Type B pancreatic cell (in vitro differentiated cells): ENCODE measurements around the gene CEP85. TPM values are rescaled to one million over a fixed set of nuclear protein-coding genes. Genes with fewer than 3 reads are reported as not detected.
A peak's percentile ranks its signal among the peaks of the same experiment; 100 is the strongest.

ENCODE experiments used
- DNase-seq: peaks from one replicate; pipeline ENCODE4 v3.0.0; 2021; ENCODE audit warnings: mixed read lengths; ENCODE audit not compliant: unreplicated experiment; ENCODE audit errors: extremely low spot score
- H3K27ac Mint-ChIP-seq: 2 replicates; pipeline ENCODE4 v1.8.0; 2021; ENCODE audit warnings: mild to moderate bottlenecking, mixed read lengths
- H3K27me3 Mint-ChIP-seq: 2 replicates; pipeline ENCODE4 v1.8.0; 2021; ENCODE audit warnings: mixed read lengths
- H3K36me3 Mint-ChIP-seq: 2 replicates; pipeline ENCODE4 v1.8.0; 2021; ENCODE audit warnings: mixed read lengths
- H3K4me1 Mint-ChIP-seq: one replicate; pipeline ENCODE4 v1.8.0; 2021; ENCODE audit warnings: mixed read lengths; ENCODE audit not compliant: unreplicated experiment
- H3K4me3 Mint-ChIP-seq: 2 replicates; pipeline ENCODE4 v1.8.0; 2021; ENCODE audit warnings: mild to moderate bottlenecking, mixed read lengths
- H3K9me3 Mint-ChIP-seq: 2 replicates; pipeline ENCODE4 v1.8.0; 2021; ENCODE audit warnings: mixed read lengths
- total RNA-seq: library from RNA; stranded (reverse); gene quantifications from 2 replicates; pipeline ENCODE4 v1.2.1, GENCODE V29; 2021; ENCODE audit warnings: low replicate concordance
- TF ChIP-seq, protein P1 (sequence below): fragments of 200-600 bp; sonication (generic); conservative IDR thresholded peaks from 2 replicates; pipeline ENCODE4 v1.5.0; 2021; ENCODE audit warnings: antibody characterized with exemption, mild to moderate bottlenecking

The CEP85 gene
- total RNA-seq, 1 donor from 2014 or later = 26.8 TPM

DNA sequence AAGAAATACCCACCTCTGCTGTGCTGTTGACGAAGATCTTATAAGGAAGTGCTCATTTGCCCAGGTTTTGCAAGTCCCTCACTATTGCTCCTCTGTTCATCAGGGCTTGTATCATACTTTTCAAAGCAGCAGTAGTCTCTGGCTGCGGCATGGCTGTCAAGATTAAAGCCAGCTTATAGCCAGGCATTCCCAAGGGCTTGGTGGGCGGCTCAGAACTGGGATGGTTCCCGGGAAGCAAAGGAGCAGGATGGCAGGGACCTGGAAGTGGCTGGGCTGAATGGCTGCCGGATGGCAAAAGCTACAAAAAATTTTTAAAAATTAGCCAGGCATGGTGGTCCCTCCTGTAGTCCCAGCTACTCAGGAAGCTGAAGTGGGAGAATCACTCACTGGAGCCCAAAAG, 29.2 kb downstream of the CEP85 start:
- H3K4me1 Mint-ChIP-seq = no peaks in the 10 kb centered on the region
- DNase-seq = no peak
- H3K36me3 Mint-ChIP-seq = peaks cover 26% of the 10 kb centered on the region
- H3K9me3 Mint-ChIP-seq = no peaks in the 10 kb centered on the region
- TF ChIP-seq, protein P1, sequence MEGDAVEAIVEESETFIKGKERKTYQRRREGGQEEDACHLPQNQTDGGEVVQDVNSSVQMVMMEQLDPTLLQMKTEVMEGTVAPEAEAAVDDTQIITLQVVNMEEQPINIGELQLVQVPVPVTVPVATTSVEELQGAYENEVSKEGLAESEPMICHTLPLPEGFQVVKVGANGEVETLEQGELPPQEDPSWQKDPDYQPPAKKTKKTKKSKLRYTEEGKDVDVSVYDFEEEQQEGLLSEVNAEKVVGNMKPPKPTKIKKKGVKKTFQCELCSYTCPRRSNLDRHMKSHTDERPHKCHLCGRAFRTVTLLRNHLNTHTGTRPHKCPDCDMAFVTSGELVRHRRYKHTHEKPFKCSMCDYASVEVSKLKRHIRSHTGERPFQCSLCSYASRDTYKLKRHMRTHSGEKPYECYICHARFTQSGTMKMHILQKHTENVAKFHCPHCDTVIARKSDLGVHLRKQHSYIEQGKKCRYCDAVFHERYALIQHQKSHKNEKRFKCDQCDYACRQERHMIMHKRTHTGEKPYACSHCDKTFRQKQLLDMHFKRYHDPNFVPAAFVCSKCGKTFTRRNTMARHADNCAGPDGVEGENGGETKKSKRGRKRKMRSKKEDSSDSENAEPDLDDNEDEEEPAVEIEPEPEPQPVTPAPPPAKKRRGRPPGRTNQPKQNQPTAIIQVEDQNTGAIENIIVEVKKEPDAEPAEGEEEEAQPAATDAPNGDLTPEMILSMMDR = no peak
- H3K27me3 Mint-ChIP-seq = no peaks in the 10 kb centered on the region
- no peak overlapping the region for H3K4me3 Mint-ChIP-seq
- no peak overlapping the region for H3K27ac Mint-ChIP-seq

DNA sequence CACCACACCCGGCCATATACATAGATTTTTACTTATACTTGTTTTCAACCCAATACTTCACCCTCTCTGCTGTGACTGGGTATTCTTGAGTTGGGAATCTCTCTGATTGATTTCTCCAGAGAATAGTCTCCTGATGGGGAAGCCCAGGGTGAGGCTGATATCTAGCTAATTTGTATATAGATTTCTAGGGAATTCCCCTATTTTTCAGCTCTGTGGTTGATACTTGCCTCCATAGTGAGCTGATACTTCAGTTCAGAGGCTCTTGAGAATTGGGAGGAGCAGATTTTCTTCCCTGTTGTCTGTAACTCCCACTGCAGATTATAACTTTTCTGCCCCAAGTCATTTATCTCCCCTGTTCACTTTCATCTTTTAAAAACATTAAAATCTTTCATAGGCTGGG, 31.4 kb downstream of the CEP85 start:
- TF ChIP-seq, protein P1 = no peak
- DNase-seq = no peak
- H3K27ac Mint-ChIP-seq = no peak overlapping the region
- no peaks in the 10 kb centered on the region for H3K4me1 Mint-ChIP-seq
- no peaks in the 10 kb centered on the region for H3K27me3 Mint-ChIP-seq
- no peaks in the 10 kb centered on the region for H3K9me3 Mint-ChIP-seq
- no peak overlapping the region for H3K4me3 Mint-ChIP-seq
- H3K36me3 Mint-ChIP-seq = peaks cover 29% of the 10 kb centered on the region

DNA sequence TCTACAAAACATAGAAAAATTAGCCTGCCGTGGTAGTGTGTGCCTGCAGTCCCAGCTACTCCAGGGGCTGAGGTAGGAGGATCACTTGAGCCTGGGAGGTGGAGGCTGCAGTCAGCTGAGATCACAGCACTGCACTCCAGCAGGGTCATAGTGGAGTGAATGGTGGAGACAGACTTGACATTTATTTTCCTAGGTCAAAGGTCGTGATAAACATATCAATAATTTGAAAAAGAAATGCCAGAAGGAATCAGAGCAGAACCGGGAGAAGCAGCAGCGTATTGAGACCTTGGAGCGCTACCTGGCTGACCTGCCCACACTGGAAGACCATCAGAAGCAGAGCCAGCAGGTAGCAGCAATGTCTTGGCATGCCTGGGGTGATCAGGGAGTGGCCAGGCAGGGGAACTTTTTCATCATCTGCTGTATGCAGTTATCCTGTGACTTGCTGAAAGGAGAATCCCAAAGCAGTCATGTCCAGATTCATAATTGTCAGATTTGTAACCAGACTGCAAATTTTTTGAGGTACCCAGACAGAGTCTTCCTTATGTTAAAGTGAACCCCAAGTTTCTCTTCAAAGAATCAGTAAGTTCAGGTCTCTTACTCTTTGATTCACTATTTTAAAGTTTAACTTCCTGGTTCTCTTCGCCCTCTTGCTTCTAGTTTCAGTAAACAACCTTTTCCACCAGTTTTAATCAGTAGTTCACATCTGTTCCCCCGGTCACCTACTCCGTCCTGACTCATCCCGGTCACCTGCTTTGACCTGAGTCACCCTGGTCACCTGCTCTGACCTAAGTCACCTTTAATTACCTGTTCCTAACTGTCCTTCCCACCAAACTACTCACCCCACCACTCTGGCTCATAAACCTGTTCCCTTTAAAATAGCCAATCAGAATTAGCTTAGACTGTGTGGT, 34.5 kb downstream of the CEP85 start:
- H3K4me3 Mint-ChIP-seq = no peak overlapping the region
- no peaks in the 10 kb centered on the region for H3K27me3 Mint-ChIP-seq
- no peaks in the 10 kb centered on the region for H3K4me1 Mint-ChIP-seq
- no peak for DNase-seq
- H3K9me3 Mint-ChIP-seq = no peaks in the 10 kb centered on the region
- peaks cover 32% of the 10 kb centered on the region for H3K36me3 Mint-ChIP-seq
- TF ChIP-seq, protein P1 = no peak
- H3K27ac Mint-ChIP-seq = peak overlapping the region; percentile 52

DNA sequence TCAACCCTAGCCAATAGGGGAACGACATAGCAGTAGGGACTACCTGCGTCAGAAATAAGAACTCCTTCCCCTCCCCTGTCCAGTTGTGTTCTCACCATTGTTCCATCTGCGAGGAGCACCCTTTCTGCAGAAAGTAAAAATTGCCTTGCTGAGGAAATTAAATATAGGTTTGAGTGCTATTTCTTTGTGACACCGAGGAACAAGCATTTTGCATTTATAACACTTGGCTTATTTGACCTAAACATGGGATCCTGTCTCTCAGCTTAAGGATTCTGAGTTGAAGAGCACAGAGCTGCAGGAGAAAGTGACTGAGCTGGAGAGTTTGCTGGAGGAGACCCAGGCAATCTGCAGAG, 35.2 kb downstream of the CEP85 start:
- Mint-ChIP-seq H3K36me3 (peaks cover 31% of the 10 kb centered on the region), H3K27ac (no peak overlapping the region), H3K9me3 (no peaks in the 10 kb centered on the region), H3K4me1 (no peaks in the 10 kb centered on the region), H3K27me3 (no peaks in the 10 kb centered on the region), H3K4me3 (no peak overlapping the region)
- DNase-seq = no peak
- TF ChIP-seq, protein P1 = no peak

DNA sequence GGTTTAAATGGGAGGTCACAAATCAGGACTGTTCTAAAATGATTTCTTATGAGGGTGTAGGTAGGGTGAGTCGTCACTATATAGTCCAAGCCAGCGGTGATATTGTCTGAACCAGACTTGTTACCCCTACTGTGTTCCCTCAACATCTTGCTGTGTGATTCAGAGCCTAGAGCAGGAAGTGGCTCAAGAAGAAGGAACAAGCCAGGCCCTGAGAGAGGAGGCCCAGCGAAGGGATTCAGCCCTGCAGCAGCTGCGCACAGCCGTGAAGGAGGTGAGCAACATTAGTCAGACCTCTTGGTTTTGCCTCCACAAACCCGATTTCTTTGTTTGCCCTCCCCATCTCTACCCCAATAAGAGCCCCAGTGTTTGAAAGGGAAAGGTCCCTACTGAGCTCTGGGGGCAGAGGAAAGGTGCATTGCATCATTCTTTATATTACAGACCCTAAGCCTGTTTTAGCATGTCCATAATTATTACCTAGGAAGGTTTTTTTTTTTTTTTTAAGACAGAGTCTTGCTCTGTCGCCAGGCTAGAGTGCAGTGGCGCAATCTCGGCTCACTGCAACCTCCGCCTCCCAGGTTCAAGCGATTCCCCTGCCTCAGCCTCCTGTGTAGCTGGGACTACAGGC, 40.9 kb downstream of the CEP85 start:
- TF ChIP-seq, protein P1 = no peak
- Mint-ChIP-seq H3K36me3 (peaks cover 22% of the 10 kb centered on the region), H3K27me3 (no peaks in the 10 kb centered on the region), H3K27ac (peak overlapping the region; percentile 89), H3K4me1 (peaks cover 35% of the 10 kb centered on the region), H3K9me3 (no peaks in the 10 kb centered on the region), H3K4me3 (no peak overlapping the region)
- DNase-seq = no peak
